Measurements from ENCODE around the gene ITGAL.

Gene ITGAL

GRCh38 chr16:30569746-30570635, 97.4 kb downstream of the ITGAL start:
- DNase-seq = no peak

- DNase-seq = no peak
These were observed 98.3 kb downstream of the ITGAL start for GRCh38 chr16:30570636-30571444.

GRCh38 chr16:30571445-30572322, 99.1 kb downstream of the ITGAL start, which contains the start of gene ZNF688:
ZNF688 (minus strand) TSS chr16:30571714; CDS start chr16:30571629, 85 bp downstream.
- peak; percentile 98 for DNase-seq

Data from central memory CD4-positive, alpha-beta T cell (primary cell).